ENCODE results near the gene UBE3B.

Gene UBE3B

DNA sequence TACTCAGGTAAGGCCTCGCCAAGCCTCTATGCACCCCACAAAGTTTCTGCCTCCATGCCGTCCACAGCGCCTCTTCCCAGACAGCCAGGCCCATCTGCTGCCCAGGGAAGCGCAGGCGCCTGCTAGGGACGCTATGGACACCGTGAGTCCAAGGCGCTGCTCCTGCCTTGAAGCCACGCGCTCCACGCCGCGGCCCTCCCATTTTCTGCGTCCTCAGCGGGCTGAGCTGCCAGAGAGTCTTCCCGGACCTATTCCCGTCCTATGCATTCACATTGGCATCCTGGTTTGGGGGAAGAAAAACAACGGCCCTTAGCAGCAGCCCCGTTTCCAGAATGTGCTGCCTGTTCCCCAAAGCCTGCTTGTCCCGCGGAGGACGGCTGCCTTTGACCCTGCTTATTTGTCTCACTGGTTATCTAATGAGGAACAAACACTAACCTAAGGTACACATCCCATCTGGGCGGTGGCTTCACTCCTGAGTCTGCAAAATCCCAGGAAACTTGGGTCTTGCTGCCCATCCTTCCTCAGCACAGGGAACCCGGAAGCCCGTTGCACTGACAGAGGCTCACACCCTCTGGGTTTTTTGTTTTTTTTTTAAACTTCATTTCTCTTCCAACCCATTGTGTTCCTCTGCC lies 57.9 kb downstream of the UBE3B start:
- FAIRE-seq: no peak

DNA sequence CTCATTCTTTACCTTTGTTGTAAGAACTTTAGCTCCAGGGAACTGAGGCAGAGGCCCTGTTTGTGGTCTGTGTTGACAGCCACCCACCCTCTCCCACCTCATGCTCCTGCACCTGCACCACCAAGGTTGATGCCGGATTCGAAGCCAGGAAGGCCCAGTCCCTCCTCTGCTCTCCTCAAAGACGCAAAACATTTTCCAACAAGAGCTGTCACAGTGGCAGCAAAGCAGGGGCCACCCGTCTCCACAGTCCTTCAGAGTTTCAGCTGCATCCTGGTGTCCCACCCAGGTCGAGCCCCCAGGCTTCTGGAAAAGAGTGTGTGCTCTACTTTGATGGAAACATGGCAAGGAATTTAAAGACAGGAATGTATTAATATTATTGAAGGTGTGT lies 58.4 kb downstream of the UBE3B start:
- no peak for FAIRE-seq

DNA sequence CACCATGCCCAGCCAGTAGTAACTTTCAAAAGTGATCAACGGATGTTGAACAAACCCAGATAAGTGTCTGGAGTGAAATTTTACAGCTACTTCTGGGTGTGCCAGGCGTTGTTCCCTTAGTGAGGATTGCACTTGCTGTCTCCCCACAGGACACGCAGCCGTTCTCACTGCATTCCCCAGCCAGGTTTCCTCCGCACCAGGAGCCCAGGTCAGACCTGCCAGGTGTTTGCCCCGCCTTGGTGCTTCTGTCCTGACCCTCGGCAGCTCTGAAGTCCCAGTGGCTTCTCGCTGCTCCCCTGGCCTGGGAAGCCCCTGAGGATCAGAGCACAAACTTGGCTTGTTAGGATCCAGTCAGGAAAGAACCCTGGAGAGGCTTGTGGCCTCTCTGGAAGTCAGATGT lies 59.7 kb downstream of the UBE3B start:
- FAIRE-seq: no peak

DNA sequence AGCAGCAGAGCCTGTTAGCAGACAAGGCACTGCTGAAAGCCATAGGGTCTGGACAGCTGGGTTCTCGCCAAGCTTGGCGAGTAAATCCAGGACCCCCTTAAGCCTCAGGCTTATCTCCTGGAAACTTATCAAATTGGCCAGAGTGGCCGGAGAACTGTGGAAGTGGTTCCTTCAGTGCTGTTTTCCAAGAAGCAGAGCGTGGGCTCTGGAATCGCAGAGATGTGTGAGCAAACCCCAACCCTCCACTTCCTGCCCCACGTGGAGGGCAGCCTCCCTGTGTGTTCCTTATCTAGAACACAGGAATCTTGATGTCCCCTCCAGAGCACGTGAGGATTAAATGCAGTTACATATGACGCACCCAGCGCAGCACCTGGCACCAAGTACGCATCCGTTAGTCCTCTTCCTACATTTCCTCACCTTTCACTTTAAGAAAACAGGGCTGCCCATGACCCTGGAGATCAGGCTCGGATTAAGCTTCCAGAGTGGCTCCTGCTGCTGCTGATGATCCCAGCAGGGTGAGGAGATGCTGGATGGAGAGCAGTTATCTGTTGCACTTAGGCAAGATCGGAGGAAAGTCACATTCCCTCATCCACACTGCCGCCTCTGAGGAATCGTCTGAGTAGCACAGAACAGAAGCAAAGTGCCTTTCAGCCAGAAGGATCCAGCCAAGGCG lies 60.9 kb downstream of the UBE3B start:
- no peak for FAIRE-seq

DNA sequence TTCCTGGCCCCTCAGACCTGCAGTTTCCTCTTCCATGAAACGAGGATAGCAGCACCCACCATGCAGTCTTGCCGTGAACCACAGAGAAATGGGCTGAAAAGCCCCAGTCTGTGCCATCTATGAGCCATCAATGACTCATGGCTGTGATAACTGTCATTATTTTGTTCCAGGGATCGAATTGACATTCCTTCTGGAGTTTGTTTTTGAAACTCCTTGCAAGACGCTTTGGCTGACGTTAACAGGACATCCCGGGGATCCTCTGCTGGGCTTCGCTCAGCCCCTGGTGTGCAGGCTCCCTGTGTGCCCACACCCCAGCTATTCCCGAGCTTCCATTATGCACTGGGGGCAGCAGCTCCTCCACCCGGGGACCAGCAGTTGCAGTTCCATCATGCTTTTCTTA lies 62.1 kb downstream of the UBE3B start:
- no peak for FAIRE-seq

DNA sequence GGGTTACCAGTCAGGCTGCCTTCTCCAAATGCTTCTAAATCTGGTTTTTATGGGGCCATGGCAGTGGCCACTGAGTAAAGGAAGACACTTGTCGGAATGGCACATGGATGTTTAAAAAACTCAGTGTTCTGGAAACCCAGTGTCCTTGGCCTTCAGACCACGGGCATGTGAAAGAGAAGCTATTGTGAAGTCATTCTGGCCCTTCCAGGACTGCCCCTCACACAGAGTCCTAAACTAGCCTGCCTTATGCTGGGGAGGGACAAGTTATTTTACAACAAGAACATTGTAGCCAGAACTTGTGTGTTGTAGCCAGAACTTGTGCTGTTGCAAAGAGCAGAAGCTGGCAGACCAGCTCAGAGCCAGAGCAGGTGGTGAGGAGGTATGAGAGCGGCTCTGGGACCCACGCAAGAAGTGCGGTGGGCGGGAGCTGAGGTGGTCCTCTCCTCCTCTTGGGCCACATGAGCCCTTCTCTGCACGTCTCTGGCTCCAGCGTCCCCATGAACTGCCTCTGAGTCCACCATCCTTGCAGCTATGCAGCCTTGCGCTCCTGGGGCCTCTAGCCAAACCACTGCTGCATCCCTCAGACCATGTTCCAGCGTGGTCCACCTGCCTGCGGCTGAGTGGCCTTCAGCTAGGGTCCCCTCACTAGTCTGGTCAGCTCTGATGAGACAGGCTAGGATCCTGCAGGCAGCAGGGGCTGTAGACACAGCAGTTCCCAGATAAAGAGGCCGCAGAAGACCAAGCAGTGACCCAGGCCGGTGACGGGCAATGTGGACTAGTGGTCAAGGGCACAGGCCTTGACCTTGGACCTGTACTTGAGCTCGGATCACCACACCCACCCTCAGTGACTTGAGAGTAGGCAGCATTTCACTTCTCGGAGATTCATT lies 63.3 kb downstream of the UBE3B start:
- no peak for FAIRE-seq

DNA sequence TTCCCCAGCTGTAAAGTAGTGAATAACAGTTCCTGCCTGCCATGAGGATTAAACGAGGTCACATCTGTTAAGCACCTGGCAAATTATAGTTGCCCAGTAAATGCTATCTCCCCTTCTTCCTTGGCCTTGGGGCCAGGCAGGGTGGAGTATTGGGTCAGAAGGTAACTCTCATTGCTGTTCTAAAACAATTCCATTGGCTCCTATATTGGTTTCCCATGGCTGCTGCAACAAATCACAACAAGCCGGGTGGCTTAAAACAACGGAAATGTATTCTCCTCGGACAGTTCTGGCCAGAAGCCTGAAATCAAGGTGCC lies 63.9 kb downstream of the UBE3B start:
- FAIRE-seq: no peak

DNA sequence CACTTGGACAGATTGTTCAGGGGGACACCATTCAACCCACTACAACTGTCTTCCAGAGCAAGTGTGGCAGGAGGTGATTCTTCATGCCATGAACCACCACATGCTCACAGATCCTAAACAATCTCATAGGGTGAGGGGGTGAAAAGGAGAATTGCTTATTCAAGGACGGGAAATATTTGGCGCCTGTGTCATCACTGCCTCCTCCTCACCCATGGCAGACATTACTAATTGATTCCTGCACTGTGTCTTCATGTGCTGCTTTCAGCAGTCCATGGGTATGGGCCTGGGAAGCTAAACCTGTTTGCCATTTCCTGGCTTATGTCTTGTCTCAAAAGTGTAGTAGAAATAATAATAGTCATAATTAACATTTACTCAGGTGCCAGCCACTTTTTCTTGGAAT lies 64.6 kb downstream of the UBE3B start:
- no peak for FAIRE-seq

DNA sequence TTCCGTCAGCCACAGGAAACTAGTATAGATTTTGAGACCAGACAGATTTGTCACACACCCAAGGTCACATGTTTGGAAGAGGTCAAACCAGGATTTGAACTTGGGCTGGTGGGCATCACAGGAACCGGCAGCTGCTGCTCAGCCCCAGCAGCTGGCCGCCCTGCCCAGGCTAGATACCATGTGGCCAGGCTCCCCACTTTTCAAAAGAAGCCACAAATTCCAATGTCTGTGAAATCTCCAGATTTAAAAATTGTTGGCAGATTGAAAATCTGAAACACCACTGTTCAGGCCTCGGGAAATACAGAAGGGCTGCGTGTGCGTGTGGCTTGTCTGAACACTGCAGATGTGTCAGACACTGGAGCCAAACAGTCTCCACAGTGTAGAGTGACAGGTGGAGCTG lies 65.4 kb downstream of the UBE3B start:
- no peak for FAIRE-seq

DNA sequence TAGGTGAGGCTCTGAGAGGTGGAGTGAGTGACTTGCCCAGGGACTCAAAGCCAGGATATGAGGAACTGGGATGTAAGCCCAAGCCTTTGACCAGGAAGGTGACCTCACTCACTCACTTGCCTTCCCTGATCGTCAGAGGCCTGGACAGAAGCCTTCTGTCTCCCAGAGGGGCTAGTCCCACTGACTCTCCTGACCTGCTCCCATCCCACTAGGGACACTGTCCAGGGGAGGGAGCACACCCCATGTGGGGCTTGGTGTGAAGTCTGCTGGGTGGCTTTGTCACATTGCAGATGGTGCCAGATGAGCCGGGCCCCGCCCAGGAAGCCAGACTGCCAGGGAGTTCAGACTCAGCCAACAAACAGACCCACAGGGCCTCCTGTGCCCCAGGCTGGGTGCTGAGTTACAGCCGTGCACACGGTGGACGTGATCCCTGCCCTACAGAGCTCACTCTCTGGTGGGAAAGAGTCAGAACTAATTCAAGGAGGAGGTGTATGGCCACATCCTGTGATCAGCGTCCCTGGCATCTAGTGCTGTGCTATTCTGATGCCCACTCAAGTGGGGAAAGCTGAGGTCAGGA lies 67.6 kb downstream of the UBE3B start:
- FAIRE-seq: no peak

DNA sequence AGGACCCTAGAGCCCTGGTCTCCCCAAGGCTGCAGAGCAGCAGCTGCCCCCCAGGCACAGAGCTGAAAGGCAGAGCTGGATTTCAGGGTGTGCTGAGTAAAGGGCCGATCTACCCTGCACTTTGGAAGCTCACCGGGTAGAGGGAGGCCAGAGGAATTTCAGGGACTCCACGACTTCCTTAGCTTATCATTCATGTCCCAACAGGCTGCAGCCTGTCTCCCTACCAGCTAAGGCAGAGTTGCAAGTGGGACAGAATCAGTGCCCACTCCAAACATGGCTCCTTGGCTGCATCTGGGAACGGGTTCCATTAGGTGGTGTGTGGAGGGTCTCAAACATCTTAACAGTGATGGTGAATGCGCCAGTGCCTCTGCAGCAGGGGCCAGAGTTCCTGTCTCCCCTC lies 68.4 kb downstream of the UBE3B start:
- FAIRE-seq: no peak

DNA sequence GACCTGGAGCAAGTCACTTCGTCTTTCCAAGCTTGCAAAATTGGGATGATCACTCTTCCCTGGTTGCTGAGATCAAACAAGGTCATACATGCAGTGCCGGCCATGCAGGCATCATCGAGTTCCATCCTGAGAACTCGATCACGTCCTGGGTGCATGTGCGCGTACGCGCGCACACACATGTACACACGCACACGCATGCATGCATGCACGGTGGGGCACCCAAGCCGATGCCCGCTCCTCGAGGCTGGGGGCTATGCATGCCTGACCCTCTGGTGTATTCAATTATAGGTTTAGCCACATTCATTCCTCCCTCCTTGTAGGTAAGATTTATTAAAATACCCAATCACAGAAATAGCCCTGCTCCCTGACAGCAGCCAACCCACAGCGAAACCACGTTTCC lies 69.9 kb downstream of the UBE3B start:
- FAIRE-seq: no peak

DNA sequence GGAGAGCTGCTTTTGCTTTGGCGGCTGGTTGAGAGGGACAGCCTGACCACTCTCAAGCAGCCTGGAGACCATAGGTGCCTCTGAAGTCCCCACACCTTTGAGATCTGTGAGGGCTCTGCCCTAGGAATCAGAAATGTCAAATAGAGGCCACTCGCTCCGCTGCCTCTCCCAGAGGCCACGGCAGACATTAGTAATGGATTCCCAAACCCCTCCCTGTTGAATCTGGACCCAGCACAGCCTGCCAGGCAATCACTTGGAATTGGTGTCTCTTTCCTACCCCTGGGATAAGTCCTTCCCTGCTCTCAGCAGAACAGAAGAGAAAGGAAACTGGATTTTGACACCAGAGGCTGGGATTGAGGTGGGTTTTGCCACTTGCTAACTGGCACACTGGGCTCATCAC lies 70.8 kb downstream of the UBE3B start:
- no peak for FAIRE-seq

DNA sequence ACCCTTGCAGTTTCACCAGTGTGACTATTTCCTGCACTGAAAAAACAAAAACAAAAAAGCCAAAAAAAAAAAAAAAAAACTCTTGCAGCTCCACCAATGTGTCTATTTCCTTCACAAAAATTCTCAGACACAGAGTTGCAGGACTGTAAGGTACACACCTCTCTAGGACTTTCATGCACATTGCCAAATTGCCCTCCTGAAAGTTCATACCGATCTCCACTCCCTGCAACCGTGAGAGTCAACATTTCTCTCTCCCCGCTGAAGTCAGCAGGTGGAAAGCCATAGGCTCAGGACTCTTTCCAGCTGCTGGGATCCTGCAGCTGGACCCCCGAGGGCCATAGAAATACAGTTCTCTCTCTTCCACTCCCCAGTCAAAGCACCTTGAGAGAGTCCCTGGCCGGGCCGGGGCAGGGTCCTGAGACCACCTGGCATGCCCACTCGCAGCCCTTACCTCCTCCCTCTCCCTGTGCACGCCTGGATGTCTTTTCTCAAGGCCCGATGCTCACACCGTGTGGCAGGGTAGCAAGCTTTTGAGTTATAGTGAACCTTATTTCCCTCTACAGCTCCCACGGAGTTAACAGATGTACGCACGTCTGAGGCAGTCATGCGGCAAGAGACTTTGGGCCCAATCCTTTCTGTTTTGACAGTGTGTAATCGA lies 72.3 kb downstream of the UBE3B start:
- FAIRE-seq: no peak

DNA sequence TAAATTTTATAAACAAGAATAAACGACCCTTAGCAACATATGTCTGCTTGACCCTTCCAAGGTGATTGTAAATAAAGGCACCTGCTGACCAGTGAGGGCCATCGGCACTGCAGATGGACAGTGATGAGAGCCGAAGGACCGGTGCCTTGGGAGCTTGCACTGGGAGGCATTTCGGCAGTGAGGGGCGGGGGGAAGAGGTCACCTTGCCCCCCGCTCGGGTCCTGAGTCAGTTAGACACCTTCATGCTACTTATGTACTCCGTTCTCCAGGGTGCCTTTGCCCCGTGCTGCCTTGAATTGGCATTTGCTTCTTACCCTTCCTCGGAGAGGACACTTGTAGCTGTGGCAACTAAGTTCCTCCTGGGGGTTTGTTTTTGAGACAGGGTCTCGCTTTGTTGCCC lies 72.8 kb downstream of the UBE3B start:
- FAIRE-seq: no peak

DNA sequence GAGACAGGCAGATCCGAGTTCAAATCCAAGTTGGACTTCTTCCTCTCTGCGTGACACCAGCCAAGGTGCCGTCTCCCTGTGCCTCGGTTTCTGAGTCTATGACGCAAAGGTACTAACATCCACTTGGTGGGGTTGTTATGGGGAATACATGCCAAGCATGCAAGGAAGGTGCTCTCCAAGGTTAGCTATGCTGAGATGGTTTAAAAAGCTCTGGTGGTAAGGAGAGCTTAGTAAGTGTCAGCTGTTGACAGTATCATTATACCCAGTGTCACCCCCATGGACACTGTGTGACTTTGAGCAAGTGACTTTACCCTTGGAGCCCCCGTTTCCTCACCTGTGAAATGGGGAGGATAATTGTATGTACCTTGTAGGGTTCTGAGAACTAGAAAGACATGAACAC lies 73.7 kb downstream of the UBE3B start:
- FAIRE-seq: no peak

DNA sequence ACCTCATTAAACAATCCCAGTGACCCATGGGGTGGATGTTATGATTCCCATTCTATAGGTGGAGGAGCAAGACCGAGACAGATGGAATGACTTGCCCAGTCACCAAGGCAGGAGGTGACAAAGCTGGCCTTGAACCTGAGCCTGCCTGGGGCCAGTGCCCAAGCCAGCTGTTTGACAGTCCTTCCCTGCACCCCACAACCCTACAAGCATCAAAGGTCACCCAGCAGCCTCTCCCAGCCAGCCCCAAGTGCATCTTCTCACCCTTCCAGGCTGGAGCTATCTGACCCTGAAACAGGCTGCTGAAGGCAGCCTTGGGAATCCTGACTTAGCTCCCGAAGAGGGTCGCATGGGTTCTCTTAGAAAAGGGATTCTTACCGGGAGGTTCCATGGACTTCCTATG lies 75.5 kb downstream of the UBE3B start:
- no peak for FAIRE-seq

DNA sequence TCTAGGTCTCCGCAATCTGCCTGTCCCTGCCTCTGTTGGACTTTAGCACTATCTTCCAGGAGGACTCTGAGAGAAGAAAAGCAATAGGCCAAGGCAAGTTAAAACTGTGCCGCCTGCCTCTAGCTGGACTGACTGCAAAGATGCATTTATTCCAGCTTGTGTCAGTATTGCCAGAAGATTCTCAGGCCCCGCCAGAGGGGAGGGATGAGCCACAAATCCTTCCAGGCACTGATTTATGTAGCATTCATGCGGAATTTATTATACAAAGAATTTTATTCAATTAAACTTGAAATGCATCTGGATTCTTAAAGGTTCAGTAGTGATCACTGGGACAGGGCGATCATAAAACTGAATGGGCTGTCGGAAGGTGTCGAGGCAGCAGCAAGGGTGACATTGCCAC lies 76.0 kb downstream of the UBE3B start:
- no peak for FAIRE-seq

DNA sequence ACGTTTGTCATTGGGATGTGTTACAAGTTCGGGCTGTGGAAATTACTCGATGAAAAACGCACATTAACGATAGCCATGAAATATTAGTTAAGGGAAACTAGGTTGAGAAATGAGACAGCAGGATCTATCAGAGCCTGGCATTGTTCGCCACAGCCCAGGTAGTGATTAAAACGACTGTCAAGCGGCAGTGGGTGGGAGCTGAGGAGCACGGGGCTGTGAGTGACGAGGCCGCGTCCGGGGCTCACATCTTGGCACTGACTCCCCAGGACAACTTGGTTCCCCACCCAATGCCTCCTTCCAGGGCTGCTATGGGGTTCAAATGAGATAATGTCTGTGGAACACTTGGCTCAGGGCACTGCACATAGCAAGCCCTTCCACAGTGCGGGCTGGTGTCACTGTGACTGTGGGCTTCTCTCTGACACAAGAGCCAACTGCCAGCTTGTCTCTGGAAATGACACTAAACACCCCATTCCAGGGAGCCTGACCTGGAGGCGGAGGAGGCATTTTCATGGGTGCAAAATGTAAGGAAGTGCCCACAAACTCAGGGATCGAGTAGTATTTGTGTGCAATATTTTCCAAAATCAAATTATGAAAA lies 76.6 kb downstream of the UBE3B start:
- FAIRE-seq: no peak

DNA sequence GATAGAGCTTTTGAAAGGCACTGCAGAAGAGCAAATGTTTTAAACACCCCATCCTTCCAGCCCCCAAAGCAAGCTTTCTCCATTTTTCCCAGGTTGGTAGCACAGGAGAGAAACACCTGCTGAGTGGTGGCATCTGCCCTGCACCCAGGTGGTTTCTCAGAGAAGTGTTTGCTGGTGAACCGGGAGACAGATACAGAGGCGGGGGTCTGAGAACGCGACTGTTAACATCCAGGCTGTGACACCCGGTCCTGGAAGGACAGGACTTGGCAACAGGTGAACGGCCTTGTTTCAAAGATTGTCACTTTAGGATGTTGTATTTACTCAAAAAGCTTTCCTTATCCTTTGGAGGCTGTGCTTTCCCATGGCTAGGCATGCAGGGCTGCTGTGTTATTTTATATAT lies 77.3 kb downstream of the UBE3B start:
- FAIRE-seq: no peak

DNA sequence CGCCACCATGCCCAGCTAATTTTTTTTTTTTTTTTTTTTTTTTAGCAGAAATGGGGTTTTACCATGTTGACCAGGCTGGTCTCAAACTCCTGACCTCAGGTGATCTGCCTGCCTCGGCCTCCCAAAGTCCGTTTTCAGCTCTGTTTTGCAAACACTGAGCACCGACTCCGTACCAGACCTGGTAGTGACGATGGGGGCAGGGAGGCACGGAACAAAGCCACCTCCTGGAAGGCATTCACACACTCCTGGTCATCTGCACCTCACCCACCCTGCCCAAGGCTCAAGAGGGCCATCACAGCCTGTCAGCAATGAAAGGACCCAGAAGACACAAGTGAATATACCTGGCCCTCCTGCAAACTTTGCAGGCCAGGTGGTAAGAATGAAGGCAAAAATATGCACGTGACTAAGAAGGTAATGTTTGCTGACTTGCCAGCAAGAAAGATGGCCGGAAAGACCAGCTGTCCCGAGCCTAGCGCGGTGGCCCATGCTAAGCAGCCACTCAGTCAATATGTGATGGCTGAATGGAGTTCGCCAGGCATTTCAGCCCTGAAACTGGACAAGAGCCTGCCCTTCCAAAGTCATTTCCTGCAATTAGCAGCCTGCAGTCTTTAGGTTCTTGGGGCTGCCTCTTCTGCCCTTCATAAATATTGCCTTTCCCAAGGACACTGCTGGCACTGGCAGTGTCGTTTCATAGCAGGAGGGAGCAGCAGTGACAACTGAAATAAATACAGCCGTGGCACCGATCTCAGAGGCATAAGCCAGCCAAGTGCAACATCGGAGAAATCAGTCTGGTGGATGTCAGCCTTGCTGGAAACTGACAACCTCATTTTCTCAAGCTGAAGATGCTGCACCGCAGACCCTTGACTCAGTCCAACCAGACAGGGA lies 78.2 kb downstream of the UBE3B start:
- no peak for FAIRE-seq

DNA sequence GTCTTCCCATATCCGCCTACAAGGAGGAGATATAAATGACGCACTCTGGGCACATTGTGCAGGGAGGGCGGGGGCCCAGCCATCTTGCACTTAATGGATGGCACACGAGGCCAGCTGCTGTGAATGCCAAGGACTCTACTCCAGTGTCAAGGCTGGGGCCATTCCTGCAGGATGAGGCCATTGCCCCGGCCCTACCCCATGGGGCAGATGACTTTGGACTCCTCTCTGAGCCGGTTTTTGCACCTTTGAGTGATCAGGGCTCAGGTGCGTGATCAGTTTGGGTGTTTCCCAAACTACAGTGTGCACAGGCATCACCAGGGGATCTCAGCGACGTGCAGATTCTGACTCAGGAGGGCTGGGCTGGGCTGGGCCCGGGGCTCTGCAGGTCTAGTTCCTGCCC lies 79.8 kb downstream of the UBE3B start:
- FAIRE-seq: no peak

Measured in TTC549 (cell line).